KG1 (cell line): ENCODE data around the gene P2RX6.
"Not testable (repeated sequence)": the region's sequence is repeated elsewhere in the genome, so short reads cannot be mapped to it uniquely, and the experiment has no call there.

Source experiments
- DNase-seq: peaks from one replicate; lab custom pipeline; 2025; lab: John Stamatoyannopoulos, UW

P2RX6 gene

DNA sequence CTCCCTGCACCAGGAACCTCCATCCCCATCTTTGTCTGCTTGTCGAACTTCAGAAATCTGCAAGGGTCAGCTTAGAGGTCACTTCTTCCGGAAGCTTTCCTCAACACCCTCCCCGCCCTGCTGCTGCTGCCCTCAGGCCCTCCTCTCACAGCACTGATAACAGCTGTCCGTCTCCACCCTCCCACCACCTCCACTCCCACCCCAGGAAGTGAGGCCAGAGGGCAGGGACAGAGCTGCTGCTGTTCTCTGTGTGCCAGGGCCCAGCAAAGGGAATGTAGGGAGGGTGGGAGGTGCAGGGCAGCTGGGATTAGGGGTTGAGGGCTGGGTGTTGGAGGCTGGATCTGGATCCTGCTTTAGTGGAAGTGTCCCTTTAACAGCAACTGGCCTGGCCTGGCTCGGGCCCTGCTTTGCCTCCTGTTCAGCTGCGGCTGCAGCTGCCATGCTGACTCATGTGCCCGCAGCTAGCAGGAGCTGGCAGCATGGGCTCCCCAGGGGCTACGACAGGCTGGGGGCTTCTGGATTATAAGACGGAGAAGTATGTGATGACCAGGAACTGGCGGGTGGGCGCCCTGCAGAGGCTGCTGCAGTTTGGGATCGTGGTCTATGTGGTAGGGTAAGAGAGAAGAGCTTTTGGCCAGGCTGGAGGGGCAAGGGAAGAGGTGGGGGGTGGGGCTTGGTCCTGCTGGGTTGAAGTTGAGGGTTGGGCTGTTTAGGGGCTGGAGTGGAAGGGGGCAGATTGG, at the start of gene P2RX6:
Gene P2RX6 (plus strand): TSS at position 440 of the 740 bp plus-strand sequence. CDS start 10 bp downstream, at position 450.
- no peak for DNase-seq

- no peak for DNase-seq
Observed at GRCh38 chr22:20965888-20966855, 48.8 kb upstream of the P2RX6 start.

GRCh38 chr22:20966883-20967696, 47.9 kb upstream of the P2RX6 start, which contains the start of gene AIFM3:
Gene AIFM3 (plus strand): TSS chr22:20967255. CDS start chr22:20967945, 690 bp downstream.
- DNase-seq, result no peak

GRCh38 chr22:20967697-20968211, 47.2 kb upstream of the P2RX6 start:
- no peak for DNase-seq

- no peak for DNase-seq
Observed at GRCh38 chr22:20968281-20968977, 46.5 kb upstream of the P2RX6 start.

DNA sequence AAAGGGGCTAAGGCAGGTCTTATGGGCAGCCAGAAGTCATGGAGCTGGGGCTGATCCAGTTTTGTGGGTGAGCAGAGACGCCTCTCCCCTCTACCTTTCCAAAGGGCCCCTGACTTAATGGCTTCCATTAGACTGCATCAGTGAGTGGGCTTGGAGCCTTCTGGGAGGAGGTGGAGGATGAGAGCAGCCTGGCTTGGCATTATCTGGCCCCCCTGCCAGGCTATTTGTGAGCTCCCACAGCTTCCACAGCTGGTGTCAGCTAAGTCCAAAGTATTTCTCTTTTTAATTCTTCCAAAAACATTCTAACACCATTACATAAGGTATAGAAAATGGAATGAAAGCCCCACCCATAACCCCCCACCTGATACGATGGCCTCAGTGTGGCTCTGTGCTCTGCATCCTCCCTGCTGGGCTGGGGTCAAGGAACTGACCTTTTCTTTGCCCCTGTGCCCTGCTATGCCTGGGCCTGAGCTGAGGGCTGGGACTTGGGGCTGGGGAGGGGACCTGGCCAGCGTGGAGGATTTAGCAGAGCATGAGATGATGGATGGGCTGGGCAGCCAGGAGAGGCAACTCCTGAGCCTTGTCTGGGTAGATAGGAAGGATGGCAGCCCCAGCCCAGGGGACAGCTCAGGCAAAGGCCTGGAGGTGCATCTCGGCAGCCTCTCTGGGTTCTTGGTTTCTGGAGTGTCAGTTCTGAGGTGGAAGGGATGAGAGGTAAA, 43.9 kb upstream of the P2RX6 start:
- no peak for DNase-seq

- not testable (repeated sequence) for DNase-seq
Observed at GRCh38 chr22:20972014-20972694, 42.8 kb upstream of the P2RX6 start.

DNA sequence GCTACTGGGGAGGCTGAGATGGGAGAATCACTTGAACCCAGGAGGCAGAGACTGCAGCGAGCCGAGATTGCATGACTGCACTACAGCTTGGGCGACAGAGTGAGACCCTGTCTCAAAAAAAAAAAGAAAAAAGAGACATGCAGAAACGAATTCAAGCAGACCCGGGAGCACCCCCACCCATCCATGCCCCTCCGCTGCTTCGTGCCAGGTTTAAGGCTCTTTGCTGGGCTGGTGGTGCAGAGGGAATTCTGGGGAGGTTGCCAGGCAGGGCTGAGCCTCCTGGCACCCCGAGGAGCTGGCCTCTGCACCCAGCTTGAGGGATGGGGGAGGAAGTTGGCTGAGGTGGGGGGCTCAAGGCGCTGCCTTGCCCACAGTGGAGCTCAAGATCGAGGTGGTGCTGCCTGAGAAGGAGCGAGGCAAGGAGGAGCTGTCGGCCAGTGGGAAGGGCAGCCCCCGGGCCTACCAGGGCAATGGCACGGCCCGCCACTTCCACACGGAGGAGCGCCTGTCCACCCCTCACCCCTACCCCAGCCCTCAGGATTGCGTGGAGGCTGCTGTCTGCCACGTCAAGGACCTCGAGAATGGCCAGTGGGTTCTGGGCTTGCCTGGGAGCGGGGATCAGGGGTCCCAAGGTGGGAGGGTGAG, 41.9 kb upstream of the P2RX6 start:
- DNase-seq, result no peak

- DNase-seq, result no peak
Observed at GRCh38 chr22:20973634-20974286, 41.2 kb upstream of the P2RX6 start.

GRCh38 chr22:20974336-20974955, 40.5 kb upstream of the P2RX6 start:
- no peak for DNase-seq

- DNase-seq, result no peak
Observed at GRCh38 chr22:20975541-20976290, 39.2 kb upstream of the P2RX6 start.

GRCh38 chr22:20976291-20976877, 38.6 kb upstream of the P2RX6 start:
- DNase-seq, result no peak

DNA sequence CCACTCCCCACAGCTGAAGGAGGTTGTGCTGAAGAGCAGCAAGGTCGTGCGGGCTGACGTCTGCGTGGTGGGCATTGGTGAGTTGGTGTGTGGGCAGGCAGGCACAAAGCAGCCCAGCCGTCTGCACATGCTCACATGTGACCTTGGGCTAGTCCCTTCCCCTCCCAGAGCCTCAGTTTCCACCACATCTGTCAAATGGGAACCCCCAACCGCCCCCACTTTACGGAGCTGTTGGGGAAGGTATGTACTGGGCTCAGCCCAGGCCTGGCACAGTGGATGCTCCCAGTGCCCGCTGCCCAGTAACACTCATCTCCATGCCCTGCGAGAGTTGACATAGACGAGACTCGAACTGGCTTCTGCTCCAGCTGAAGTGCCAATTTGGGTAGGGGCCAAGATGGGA, 37.9 kb upstream of the P2RX6 start:
- no peak for DNase-seq

- DNase-seq, result no peak
Observed at GRCh38 chr22:20977516-20978170, 37.3 kb upstream of the P2RX6 start.

DNA sequence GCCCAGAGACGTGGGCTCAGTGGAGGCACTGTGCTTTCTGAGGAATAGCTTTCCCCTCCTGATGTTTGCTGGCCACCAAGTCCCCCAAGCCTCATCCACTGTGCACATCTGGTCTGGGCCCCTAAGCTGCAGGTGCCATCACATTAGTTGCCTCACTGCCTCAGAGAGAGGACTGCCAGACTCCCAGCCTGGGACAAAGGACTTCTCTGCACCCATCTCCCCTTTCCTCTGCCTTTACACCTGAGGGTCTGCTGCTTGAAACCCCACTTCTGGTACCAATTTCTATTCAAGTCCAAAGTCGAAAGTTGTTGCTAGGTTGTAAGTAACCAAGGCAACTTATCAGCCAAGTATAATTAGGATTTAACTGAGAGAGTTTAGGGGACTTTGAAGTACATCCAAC, 36.5 kb upstream of the P2RX6 start:
- no peak for DNase-seq

- DNase-seq, result no peak
Observed at GRCh38 chr22:20979243-20979809, 35.6 kb upstream of the P2RX6 start.
